GM19372 (cell line): ENCODE results near the gene CUX1.
"Not testable (repeated sequence)": the region's sequence is repeated elsewhere in the genome, so short reads cannot be mapped to it uniquely, and the experiment has no call there.

ENCODE experiments used
- ATAC-seq: cut with Tn5 transposase; IDR thresholded peaks from one replicate; pipeline ENCODE4 v1.9.1; 2021; ENCODE audit warnings: mild to moderate bottlenecking, low read depth, moderate library complexity; ENCODE audit not compliant: unreplicated experiment

CUX1 gene

DNA sequence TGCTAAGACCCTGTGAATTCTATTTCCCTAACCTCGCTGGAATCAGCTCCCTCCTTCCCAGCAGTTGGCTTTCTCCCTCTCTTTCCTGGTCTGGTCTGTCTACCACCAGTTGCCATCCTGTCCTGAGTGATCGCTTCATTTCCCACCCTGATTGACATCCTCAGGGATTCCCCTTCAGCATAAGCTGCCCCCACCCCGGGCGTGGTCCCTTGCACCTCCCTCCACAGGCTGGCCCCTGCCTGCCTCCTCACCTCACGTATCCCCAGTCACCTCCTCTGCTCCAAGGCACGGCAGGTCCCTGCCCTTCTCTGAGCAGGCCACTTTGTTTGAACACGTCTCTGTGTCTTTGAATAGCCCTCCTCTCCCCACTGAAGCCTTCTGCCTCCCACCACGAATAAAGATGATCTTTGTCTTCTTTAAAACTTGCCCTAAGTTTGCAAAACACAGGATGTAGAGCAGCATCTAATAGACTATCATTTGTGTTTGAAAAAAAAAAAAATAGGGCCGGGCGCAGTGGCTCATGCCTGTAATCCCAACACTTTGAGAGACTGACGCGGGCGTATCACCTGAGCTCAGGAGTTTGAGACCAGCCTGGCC lies 233.5 kb downstream of the CUX1 start:
- no peak for ATAC-seq

DNA sequence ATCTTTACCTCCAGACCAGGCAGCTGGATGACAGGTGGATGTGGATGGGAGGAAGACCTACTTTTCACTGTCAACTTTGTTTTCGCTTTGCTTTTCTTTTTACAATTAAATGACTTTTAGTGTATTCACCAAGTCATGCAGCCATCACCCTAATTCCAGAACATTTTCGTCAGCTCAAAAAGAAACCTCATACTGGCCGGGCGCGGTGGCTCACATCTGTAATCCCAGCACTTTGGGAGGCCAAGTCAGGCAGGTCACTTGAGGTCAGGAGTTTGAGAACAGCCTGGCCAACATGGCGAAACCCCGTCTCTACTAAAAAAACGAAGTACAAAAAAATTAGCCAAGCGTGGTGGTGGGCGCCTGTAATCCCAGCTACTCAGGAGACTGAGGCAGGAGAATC lies 234.3 kb downstream of the CUX1 start:
- not testable (repeated sequence) for ATAC-seq

DNA sequence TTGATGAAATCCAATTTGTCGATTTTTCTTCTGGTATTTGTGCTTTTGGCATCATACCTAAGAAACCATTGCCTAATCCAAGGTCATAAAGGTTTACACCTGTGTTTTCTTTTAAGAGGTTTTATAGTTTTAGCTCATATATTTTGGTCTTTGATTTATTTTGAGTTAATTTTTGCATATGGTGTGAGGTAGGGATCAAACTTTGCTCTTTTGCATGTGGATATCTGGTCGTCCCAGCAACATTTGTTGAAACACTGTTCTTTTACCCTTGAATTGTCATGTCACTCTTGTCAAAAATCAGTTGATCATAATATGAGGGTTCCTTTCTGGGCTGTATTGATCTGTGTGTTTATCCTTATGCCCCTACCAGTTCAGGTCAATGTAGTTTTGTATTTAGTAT lies 236.7 kb downstream of the CUX1 start:
- ATAC-seq: no peak

DNA sequence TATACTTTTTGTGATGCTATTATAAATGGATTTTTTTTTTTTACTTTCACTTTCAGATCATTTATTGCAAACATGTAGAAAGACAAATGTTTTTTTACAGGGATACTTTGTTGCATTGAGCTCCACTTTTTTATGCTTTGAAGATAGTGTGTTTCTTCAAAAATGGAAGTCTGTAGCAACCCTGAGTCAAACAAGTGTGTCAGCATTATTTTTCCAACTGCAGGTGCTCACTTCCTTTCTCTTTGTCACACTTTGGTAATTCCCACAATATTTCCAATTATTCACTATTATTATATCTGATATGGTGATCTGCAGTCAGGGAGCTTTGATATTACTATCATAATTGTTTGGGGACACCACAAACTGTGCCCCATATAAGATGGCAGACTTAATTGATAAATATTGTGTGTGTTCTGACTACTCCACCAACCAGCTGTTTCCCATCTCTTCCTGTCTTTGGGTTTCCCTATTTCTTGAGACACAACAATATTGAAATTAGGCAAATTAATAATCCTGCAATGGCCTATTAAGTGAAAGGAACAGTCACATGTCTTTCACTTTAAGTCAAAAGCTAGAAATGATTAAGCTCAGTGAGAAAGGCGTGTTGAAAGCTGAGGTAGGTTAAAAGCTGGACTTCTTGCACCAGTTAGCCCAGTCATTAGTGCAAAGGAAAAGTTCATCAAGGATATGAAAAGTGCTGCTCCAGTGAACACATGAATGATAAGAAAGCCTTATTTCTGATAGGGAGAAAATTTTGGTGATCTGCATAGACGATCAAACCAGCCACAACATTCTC lies 238.0 kb downstream of the CUX1 start:
- ATAC-seq: no peak

DNA sequence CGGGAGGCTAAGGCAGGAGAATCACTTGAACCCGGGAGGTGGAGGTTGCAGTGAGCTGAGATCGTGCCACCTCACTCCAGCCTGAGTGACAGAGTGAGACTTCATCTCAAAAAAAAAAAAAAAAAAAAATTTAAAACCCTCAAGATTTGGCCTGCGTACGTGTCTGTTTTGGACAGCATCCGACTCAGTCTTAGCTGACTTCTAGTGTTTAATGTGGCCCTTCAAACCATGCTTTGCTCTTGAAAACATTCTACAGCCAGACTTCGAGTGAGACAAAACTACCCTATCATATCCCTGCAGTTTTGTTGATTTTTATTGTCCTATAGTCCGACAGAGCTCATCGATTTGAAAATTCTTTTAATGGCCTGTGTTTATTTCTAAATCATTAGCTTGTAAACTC lies 242.1 kb downstream of the CUX1 start:
- ATAC-seq: no peak

DNA sequence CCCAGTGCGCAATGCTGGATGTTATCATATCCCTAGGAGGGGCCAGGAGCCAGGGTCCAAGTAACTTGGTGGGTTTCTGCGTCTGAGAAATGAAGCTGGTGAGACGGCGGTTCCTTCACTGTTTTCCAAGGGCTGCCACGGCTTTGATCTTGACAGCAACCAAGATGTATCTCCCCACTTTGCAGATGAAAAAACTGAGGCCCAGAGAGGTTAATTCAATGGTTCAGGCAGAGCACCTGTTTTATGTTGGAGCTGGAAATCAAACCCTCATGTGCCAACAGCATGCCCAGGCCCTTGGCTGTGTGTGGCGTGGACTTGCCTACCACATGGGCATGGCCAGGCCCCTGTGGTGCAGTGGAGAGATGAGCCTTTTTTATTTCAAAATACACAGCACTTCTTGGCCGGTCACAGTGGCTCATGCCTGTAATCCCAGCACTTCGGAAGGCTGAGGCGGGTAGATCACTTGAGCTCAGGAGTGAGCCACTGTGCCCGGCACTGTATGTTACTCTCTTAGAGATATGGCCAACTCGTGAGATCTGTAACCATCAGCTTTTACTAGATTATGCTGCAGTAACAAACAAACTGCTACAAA lies 244.0 kb downstream of the CUX1 start:
- ATAC-seq: no peak

DNA sequence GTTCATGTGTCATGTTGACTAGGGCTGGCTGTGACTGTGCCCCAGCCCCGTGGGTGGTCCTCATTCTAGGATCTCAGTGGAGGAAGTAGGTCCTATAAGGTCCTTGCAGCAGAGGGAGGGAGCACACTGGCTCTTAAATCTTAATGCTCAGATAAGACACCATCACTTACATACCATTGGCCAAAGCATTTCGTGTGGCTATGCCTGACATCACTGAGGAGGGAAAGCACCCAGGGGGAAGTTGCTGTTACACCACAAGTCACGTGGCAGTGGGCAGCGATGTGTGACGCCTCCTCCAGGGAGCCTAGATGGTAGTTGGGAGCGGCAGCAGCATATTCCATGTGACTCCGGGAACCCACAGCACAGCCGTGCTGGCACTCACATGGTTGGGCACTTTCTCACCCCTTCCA lies 244.6 kb downstream of the CUX1 start:
- peak; percentile 78 for ATAC-seq

DNA sequence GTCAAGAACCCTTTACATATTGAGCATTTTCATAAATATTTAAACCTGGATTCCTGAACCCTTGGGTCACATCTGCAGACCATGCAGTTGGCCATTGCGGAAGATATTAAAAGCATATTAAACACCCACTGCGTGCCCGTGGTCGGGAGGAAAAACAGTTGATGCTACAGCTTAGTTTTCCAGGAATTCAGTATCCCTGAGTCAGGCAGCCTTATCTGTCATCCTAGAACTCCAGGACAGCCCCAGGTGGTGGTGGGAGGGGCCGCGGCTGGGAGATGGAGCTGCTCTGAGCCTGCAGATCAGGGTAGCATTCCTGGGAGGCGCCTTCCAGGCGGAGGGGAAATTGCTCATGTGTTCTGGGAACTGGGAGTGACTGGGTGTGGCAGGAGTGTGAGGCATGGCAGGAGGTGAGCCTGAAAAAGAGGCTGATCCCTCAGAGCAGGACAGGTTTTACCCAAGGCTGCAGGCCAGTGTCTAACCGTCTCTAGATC lies 246.3 kb downstream of the CUX1 start:
- no peak for ATAC-seq

- ATAC-seq: no peak
Measured at GRCh38 chr7:102064361-102065025, 247.1 kb downstream of the CUX1 start.

GRCh38 chr7:102065226-102065625 lies 247.8 kb downstream of the CUX1 start:
- no peak for ATAC-seq

DNA sequence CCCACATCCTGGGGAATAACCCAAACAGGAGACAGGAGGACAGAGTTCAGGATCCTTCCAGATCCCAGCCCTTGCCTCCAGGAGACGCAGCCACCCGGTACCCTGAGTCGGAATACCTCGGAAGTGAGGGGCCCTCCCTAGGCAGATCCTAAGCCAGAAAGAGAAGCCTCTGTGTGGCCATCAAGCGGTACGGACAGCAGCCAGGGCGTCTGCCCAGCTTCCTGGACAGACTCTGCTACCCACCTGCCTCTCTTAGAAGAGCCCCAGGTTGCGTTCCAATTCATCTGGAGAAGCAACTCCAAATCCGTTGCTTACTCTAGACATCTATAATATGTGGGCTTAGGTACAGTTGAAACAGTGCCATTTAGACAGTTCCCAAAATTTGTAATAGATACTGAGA lies 249.1 kb downstream of the CUX1 start:
- no peak for ATAC-seq

GRCh38 chr7:102068846-102069245 lies 251.4 kb downstream of the CUX1 start:
- ATAC-seq: no peak

GRCh38 chr7:102069931-102070629 lies 252.7 kb downstream of the CUX1 start:
- no peak for ATAC-seq

DNA sequence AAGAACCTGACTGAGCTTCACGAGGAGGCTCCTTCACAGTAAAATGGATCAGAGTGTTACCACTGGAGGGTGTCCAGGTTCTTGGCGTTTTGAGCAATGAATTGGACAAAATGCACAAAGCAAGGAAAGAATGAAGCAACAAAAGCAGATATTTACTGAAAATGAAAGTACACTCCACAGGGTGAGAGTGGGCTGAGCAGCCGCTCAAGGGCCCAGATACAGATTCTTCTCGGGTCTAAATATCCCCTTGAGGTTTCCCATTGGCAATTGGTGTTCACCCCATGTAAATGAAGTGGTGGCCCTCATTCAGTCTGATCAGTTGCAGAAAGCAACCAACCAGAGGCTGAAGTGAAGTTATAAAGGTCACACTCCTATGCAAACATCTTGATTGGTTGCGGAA lies 254.6 kb downstream of the CUX1 start:
- no peak for ATAC-seq

DNA sequence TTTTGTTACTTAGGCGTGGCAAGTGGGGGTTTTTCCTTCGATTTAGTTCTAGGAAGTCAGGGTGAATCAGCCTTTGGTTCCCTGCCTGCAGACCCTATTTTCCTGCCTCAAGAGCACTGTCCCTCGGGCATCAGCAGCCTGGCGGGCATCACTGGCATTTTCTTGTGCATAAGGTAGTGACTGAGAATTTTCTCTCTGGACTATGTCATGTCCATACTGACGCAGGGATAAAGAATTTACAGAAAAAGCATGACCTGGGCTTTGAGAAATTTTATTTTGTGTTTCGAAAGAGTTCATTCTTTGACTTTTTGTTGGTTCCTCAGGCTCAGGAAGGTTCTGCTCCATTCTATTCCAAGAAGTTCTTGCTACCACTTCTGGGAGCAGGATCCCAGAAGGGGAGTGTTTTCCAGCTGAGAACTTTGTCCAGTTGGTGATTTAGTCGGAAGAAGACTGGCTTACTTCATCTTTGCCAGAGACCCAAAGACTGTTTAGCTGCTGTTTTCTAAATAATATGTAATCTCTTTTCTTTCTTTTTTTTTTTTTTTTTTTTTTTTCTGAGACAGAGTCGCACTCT lies 255.3 kb downstream of the CUX1 start:
- ATAC-seq: no peak

GRCh38 chr7:102073931-102074880 lies 256.8 kb downstream of the CUX1 start:
- no peak for ATAC-seq

DNA sequence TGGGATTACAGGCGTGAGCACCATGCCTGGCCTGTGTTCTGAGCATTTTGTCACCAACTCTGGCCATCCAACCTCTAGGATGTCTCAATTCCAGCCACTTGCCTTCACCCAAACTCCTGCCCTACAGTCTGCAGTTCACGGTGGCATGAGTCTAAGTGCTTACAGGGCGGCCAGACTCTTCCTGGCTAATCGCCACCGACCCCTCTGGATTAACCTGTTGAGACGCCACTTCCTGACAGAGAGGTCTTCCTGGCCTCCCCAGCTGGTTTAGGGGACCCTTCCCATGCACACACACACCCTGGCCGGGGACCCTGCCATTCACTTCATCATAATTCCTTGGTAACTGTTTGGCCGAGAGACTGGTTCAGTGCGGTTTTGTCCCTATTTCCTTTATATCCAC lies 257.7 kb downstream of the CUX1 start:
- ATAC-seq: no peak

DNA sequence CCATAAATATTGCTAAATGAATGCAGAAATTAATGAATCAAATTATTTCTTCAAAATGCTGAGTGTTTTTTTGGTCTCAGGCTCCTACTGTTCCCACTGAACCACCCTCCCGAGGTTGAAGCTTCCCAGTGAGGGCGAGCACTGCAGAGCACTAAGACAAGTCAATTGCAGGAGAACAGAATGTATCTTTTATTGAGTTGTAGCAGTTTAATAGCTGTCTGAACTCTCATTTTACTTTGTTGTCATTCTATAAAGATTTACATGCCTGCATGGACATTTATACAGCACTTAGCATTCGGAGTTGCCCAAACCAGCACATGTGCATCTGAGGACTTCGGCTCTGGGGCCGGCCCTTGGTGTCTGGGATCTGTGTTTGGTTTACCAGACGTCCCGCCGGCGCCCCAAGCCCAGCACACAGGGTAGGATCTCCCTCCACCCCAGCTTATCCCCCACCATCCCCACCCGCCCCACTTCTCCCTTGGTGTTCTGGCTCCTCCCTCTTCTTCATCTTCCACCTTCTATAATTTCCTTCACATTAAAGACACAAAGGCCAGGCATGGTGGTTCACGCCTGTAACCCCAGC lies 258.2 kb downstream of the CUX1 start:
- ATAC-seq: no peak

DNA sequence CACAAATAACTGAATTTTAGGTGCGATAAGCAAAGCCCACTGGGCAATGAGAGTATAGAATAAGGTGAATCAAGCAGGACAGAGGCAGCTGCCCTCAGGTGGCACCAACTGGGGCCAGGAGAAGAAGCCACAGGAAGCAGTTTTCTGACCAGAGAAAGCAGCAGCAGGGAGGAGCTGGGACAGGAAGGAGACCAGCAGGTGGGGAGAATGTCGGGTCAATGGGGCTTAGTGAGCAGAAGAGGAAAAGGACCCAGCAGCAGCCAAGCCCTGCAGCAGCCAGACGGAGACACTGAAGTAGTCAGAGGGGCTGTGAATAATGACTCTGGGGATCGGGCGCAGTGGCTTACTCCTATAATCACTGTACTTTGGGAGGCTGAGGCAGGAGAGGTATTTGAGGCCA lies 259.7 kb downstream of the CUX1 start:
- no peak for ATAC-seq
